Measurements from ENCODE around the gene TMEM132A. TPM values are rescaled to one million over a fixed set of nuclear protein-coding genes. Genes with fewer than 3 reads are reported as not detected.

TMEM132A gene
- total RNA-seq, 4 donors from 2014 or later = 2.9 to 11.3 (median 6.7) TPM

- ATAC-seq (ENCODE audit: low FRiP score) (no peak), DNase-seq (ENCODE audit: low spot score) (no peak)
- TF ChIP-seq CTCF (IDR thresholded peaks at IDR 0.05) = no peak
These were observed 53.0 kb downstream of the TMEM132A start for GRCh38 chr11:60977224-60977623.

- DNase-seq (ENCODE audit: low spot score) = no peak
- ATAC-seq (ENCODE audit: low FRiP score) = no peak
- TF ChIP-seq CTCF (IDR thresholded peaks at IDR 0.05) = no peak
These were observed 53.6 kb downstream of the TMEM132A start for GRCh38 chr11:60977836-60978235.

DNA sequence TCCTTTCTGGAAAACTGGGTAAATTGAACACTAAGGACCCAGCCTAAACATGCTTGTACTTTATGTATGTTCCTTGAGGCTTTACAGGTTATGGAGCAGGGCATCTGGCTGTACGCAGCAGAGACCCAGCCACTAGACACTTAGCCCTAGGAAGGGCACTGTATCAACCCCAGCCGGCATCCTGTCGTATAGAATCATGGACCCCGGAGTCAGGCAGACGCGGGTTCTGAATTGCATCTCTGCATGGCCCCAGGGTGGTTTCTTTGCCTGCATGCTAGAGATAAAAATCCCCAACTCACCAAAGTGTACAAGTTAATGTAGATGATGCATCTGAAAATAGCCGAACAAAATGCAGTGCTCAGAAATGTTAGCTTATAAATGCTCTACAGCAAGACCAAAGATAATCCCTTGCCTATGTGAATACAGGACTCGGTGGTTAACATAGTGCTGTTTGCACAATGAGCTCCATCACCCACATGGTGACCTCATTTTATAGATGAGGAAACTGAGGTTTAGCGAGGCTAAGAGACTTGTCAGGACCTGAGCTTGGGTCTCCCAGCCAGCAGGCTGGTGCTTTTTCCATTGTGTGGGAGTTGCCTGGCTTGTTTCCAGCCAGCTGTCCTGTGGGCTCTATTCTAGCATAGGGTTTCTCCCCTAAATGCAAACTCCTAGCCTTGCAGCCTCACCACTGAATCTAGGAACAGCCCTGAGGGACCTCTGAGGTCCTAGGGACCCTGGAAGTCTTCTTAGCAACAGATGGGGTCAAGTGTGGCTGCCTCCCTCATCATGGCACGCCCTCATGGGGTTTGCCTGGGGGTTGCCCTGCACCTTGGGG is 54.5 kb downstream of the TMEM132A start:
- ATAC-seq (ENCODE audit: low FRiP score) (no peak), DNase-seq (ENCODE audit: low spot score) (no peak)
- no peak for TF ChIP-seq CTCF (IDR thresholded peaks at IDR 0.05)

- ATAC-seq (ENCODE audit: low FRiP score) = no peak
- TF ChIP-seq CTCF (IDR thresholded peaks at IDR 0.05) = no peak
- DNase-seq (ENCODE audit: low spot score) = no peak
These were observed 57.3 kb downstream of the TMEM132A start for GRCh38 chr11:60981515-60981914.

- DNase-seq (ENCODE audit: low spot score) (no peak), ATAC-seq (ENCODE audit: low FRiP score) (no peak)
- TF ChIP-seq CTCF (IDR thresholded peaks at IDR 0.05) = no peak
These were observed 57.9 kb downstream of the TMEM132A start for GRCh38 chr11:60982184-60982583.

DNA sequence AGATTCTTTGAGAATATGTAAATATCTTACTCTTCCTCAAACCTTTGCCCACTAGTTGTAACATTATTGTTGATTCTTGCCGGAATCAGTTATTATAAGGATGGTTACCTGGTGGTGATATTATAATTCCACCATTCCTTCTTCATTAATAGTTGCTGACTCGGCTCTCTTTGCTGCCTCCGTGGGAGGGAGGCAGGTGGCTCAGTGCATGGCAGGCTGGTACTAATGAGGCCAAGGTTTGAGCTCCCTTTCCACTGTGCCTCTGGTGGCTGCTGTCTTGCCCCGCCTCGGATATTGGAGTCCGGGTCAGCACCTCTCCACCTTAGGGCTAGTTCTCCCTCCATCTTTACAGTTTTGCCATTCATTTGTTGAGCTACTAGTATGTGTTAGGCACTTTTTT is 59.9 kb downstream of the TMEM132A start:
- DNase-seq (ENCODE audit: low spot score) (no peak), ATAC-seq (ENCODE audit: low FRiP score) (no peak)
- TF ChIP-seq CTCF (IDR thresholded peaks at IDR 0.05) = no peak

GRCh38 chr11:60984636-60985035 is 60.4 kb downstream of the TMEM132A start:
- TF ChIP-seq CTCF (IDR thresholded peaks at IDR 0.05) = no peak
- ATAC-seq (ENCODE audit: low FRiP score) = no peak
- DNase-seq (ENCODE audit: low spot score) = no peak

Data from omental fat pad (tissue), 4 donors.